K562 (cell line): Measurements from ENCODE around the gene ASCL2. TPM values are rescaled to one million over a fixed set of nuclear protein-coding genes. Genes with fewer than 3 reads are reported as not detected.

ENCODE experiments used
- CBFA2T2 ChIP-seq: fragments of 450-650 bp; conservative IDR thresholded peaks from 2 replicates; pipeline ENCODE4 v1.6.1; 2017; ENCODE audit warnings: mild to moderate bottlenecking
- CCNT2 ChIP-seq: IDR thresholded peaks from 2 replicates; pipeline ENCODE4 v1.6.1; 2011; ENCODE audit warnings: borderline replicate concordance, low read depth, mild to moderate bottlenecking, moderate library complexity, mixed read lengths, low read length; ENCODE audit not compliant: insufficient read length; ENCODE audit errors: extremely low read depth
- CHCHD3 ChIP-seq: fragments of 250-450 bp; sonication (Bioruptor Pico); IDR thresholded peaks from 2 replicates; pipeline ENCODE4 v2.1.2; 2022; ENCODE audit warnings: mild to moderate bottlenecking
- E2F8 ChIP-seq: fragments of 450-650 bp; IDR thresholded peaks from 2 replicates; pipeline ENCODE4 v1.7.1; 2018; ENCODE audit warnings: mild to moderate bottlenecking, low read depth; ENCODE audit not compliant: partially characterized antibody
- GABPB2 ChIP-seq: fragments of 250-450 bp; sonication (Bioruptor Pico); conservative IDR thresholded peaks from 2 replicates; pipeline ENCODE4 v1.5.1; 2021; ENCODE audit warnings: mild to moderate bottlenecking
- GATAD2A ChIP-seq: fragments of 450-650 bp; IDR thresholded peaks from 2 replicates; pipeline ENCODE4 v1.6.1; 2017
- HDAC6 ChIP-seq: IDR thresholded peaks from 2 replicates; pipeline ENCODE4 v1.6.1; 2012; ENCODE audit warnings: low read depth, mild to moderate bottlenecking, control low read depth, inconsistent platforms, low read length, moderate library complexity
- KLF16 ChIP-seq: IDR thresholded peaks from 2 replicates; pipeline ENCODE4 v1.6.1; 2016; ENCODE audit warnings: antibody characterized with exemption
- MBD1 ChIP-seq: fragments of 250-450 bp; sonication (Bioruptor Pico); IDR thresholded peaks from 2 replicates; pipeline ENCODE4 v1.8.0; 2022; ENCODE audit warnings: inconsistent platforms
- MBD2 ChIP-seq: sonication (generic); IDR thresholded peaks from 2 replicates; pipeline ENCODE4 v1.6.1; 2016; ENCODE audit warnings: low read depth, borderline replicate concordance
- RBFOX2 ChIP-seq: fragments of 200-400 bp; formaldehyde crosslinking; IDR thresholded peaks from 2 replicates; pipeline ENCODE4 v1.6.1; 2017; ENCODE audit warnings: low read depth, mild to moderate bottlenecking, low read length, moderate library complexity
- RFX1 ChIP-seq: fragments of 450-650 bp; IDR thresholded peaks from 2 replicates; pipeline ENCODE4 v1.6.1; 2016; ENCODE audit warnings: mild to moderate bottlenecking, moderate library complexity
- SRSF1 ChIP-seq: fragments of 200-400 bp; formaldehyde crosslinking; IDR thresholded peaks from 2 replicates; pipeline ENCODE4 v1.6.1; 2017; ENCODE audit warnings: mild to moderate bottlenecking, low read depth, low read length, moderate library complexity
- TGIF2 ChIP-seq: sonication (generic); formaldehyde crosslinking; IDR thresholded peaks from 2 replicates; pipeline ENCODE4 v1.8.1; 2022; ENCODE audit warnings: mild to moderate bottlenecking, missing genetic modification reagents, moderate library complexity
- VEZF1 ChIP-seq: fragments of 200-800 bp; sonication (Bioruptor generic); IDR thresholded peaks from 2 replicates; pipeline ENCODE4 v1.6.1; 2017; ENCODE audit warnings: missing genetic modification characterization, missing compliant biosample characterization
- ZKSCAN3 ChIP-seq: fragments of 250-450 bp; sonication (Bioruptor Pico); IDR thresholded peaks from 2 replicates; pipeline ENCODE4 v1.4.0; 2020
- ZNF133 ChIP-seq: fragments of 250-450 bp; sonication (Bioruptor Pico); IDR thresholded peaks from 2 replicates; pipeline ENCODE4 v1.4.0; 2020; ENCODE audit warnings: mild to moderate bottlenecking
- ZNF431 ChIP-seq: sonication (generic); formaldehyde crosslinking; IDR thresholded peaks from 2 replicates; pipeline ENCODE4 v1.8.0; 2022; ENCODE audit warnings: mild to moderate bottlenecking, missing genetic modification reagents
- ZNF551 ChIP-seq: fragments of 250-450 bp; sonication (Bioruptor Pico); IDR thresholded peaks from 2 replicates; pipeline ENCODE4 v1.5.0; 2021; ENCODE audit warnings: mild to moderate bottlenecking, moderate library complexity
- ZNF707 ChIP-seq: fragments of 250-450 bp; sonication (Bioruptor Pico); conservative IDR thresholded peaks from 2 replicates; pipeline ENCODE4 v1.8.0; 2022; ENCODE audit warnings: inconsistent platforms, mild to moderate bottlenecking, moderate library complexity
- polyA plus RNA-seq, 8 experiments: library from polyadenylated mRNA; depleted of rRNA in 4 of 8; stranded (reverse) in 5 of 8; unstranded in 3 of 8; fragments of >200 nt; fragmentation: Nextera tagmentation in 2 of 8; fragmentation: Illumina TruSeq in 1 of 8; extraction: Ambion mirVana in 2 of 8; extraction: Trizol in 1 of 8; gene quantifications; 2 replicates each; pipeline versions ENCODE4 v1.2.1 to v1.2.3, GENCODE V29; 2011 to 2014; ENCODE audit warnings: inconsistent platforms in 1 of 8, missing spikeins in 1 of 8
- total RNA-seq, 7 experiments: library from RNA; depleted of rRNA in 6 of 7; stranded (reverse); fragments of >200 nt in 6 of 7; fragmentation: Illumina TruSeq in 2 of 7; extraction: Trizol in 2 of 7; gene quantifications; 2 replicates each; pipeline versions ENCODE4 v1.2.1 to v1.2.3, GENCODE V29; 2011 to 2021; ENCODE audit warnings: low replicate concordance in 1 of 7
- TF ChIP-seq, protein P1 (sequence below): sonication (generic); formaldehyde crosslinking; IDR thresholded peaks from 2 replicates; pipeline ENCODE4 v1.5.0; 2020; ENCODE audit warnings: missing genetic modification reagents
- TF ChIP-seq, protein P2 (sequence below): fragments of 450-650 bp; IDR thresholded peaks from 2 replicates; pipeline ENCODE4 v1.6.1; 2016

Gene ASCL2
- total and polyA plus RNA-seq, 9 of the 15 experiments (the other 6 are each of a cell fraction or from before 2014, with no cell fraction given) = 0.11 to 1.4 (median 0.36) TPM; not detected in 2

- TF ChIP-seq RFX1 (no peak), CCNT2 (no peak), E2F8 (no peak), KLF16 (peak; percentile 71; the same call in 1 of the 2 replicates), HDAC6 (no peak), GATAD2A (0 out of 2 replicates have a peak, but pooled peaks have one; percentile 13), VEZF1 (peak; percentile 94), ZNF551 (no peak), CBFA2T2 (peak; percentile 74), ZNF133 (CRISPR knock-in tag) (no peak), ZNF707 (CRISPR knock-in tag) (no peak), RBFOX2 (peak; percentile 30), TGIF2 (CRISPR knock-in tag) (peak; percentile 65; the same call in 1 of the 2 replicates), SRSF1 (no peak), CHCHD3 (CRISPR knock-in tag) (no peak), ZNF431 (CRISPR knock-in tag) (no peak), GABPB2 (no peak), MBD2 (0 out of 2 replicates have a peak, but pooled peaks have one; percentile 28), MBD1 (CRISPR knock-in tag) (no peak), ZKSCAN3 (CRISPR knock-in tag) (no peak)
- TF ChIP-seq, protein P1, sequence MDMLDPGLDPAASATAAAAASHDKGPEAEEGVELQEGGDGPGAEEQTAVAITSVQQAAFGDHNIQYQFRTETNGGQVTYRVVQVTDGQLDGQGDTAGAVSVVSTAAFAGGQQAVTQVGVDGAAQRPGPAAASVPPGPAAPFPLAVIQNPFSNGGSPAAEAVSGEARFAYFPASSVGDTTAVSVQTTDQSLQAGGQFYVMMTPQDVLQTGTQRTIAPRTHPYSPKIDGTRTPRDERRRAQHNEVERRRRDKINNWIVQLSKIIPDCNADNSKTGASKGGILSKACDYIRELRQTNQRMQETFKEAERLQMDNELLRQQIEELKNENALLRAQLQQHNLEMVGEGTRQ = no peak
- TF ChIP-seq, protein P2, sequence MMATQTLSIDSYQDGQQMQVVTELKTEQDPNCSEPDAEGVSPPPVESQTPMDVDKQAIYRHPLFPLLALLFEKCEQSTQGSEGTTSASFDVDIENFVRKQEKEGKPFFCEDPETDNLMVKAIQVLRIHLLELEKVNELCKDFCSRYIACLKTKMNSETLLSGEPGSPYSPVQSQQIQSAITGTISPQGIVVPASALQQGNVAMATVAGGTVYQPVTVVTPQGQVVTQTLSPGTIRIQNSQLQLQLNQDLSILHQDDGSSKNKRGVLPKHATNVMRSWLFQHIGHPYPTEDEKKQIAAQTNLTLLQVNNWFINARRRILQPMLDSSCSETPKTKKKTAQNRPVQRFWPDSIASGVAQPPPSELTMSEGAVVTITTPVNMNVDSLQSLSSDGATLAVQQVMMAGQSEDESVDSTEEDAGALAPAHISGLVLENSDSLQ = peak; percentile 89
These were observed 31.4 kb upstream of the ASCL2 start, which contains the start of the genes C11orf21 and TSPAN32 (continued) for GRCh38 chr11:2301631-2302305.
